ENCODE measurements around the gene COX19.

DNA sequence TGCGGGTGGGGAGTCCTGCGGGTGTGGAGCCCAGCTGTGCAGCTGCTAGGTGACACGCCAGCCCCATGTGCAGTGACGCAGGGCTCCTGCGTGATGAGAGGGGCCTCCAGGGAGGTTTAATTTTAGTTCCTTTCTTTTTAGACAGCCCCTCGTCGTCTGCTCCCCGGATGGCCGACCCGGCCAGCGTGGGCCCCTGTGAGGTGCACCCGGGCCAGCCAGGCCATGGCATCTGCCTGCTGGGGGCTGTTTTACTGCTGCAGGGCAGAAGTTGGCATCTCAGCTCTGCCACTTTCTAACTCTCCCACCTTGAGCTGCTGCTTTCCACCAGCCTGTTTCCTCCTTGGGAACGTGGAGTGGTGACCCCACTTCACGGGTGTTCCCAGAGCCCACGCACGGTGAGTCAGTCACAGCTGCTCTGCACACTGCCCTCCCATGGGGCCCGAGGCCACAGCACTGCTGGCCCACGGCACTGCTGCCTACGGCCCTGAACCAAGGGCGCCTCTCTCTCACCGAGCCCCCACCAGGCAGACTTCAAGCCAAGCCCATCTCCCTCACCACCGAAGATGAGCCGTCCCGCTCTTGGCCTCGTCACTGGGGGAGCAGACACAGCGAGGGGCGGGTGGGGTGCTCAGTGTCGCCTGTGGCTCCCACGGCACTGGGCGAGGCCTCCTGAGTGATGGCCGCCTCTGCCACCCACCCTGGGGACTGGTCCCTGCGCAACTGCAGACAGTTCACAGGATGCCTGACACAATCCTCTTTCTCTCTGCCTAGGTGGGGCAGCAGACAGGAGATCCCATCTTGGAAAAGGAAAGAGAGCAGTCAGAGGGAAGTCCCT, 28.9 kb upstream of the COX19 start:
- TF ChIP-seq, protein P1, sequence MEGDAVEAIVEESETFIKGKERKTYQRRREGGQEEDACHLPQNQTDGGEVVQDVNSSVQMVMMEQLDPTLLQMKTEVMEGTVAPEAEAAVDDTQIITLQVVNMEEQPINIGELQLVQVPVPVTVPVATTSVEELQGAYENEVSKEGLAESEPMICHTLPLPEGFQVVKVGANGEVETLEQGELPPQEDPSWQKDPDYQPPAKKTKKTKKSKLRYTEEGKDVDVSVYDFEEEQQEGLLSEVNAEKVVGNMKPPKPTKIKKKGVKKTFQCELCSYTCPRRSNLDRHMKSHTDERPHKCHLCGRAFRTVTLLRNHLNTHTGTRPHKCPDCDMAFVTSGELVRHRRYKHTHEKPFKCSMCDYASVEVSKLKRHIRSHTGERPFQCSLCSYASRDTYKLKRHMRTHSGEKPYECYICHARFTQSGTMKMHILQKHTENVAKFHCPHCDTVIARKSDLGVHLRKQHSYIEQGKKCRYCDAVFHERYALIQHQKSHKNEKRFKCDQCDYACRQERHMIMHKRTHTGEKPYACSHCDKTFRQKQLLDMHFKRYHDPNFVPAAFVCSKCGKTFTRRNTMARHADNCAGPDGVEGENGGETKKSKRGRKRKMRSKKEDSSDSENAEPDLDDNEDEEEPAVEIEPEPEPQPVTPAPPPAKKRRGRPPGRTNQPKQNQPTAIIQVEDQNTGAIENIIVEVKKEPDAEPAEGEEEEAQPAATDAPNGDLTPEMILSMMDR (IDR thresholded peaks at IDR 0.05) = no peak
- TF ChIP-seq POLR2A (IDR thresholded peaks at IDR 0.05; ENCODE audit: low read depth) (no peak), POLR2AphosphoS5 (IDR thresholded peaks at IDR 0.05) (no peak)
